ENCODE measurements around the gene CRTAC1.

DNA sequence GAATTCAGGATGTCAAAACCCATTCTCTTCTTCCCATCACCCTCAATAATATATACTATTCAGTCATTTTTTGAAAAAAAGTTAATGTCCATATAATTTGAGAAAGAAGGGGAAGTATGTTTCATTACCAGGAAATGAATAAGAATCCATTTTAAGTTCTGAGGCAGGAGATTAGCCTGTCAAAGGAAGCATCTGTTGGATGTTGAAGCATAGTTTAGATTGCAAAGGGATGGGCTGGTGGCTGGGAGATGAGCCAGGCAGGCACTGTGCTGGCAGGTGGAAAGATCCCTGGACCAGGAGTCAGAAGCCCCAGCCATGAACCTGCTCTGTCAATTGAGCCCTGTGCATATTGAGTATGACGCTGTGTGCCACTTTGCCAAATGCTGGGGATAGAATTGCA is 48.4 kb upstream of the CRTAC1 start:
- TF ChIP-seq, protein P1, sequence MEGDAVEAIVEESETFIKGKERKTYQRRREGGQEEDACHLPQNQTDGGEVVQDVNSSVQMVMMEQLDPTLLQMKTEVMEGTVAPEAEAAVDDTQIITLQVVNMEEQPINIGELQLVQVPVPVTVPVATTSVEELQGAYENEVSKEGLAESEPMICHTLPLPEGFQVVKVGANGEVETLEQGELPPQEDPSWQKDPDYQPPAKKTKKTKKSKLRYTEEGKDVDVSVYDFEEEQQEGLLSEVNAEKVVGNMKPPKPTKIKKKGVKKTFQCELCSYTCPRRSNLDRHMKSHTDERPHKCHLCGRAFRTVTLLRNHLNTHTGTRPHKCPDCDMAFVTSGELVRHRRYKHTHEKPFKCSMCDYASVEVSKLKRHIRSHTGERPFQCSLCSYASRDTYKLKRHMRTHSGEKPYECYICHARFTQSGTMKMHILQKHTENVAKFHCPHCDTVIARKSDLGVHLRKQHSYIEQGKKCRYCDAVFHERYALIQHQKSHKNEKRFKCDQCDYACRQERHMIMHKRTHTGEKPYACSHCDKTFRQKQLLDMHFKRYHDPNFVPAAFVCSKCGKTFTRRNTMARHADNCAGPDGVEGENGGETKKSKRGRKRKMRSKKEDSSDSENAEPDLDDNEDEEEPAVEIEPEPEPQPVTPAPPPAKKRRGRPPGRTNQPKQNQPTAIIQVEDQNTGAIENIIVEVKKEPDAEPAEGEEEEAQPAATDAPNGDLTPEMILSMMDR (IDR thresholded peaks at IDR 0.05; ENCODE audit: insufficient read depth, low read depth, low read length): no peak
- TF ChIP-seq EZH2 (IDR thresholded peaks at IDR 0.05; ENCODE audit: insufficient read depth, low read length): no peak

Data from astrocyte (in vitro differentiated cells and primary cell).